Thyroid gland (tissue), 4 donors: ENCODE data around the gene ZNF408.

Experiments
- POLR2A ChIP-seq, 2 donors: fragments of 450-650 bp; IDR thresholded peaks; one replicate each; pipeline ENCODE4 v1.6.1; 2017; ENCODE audit warnings: antibody characterized with exemption in 2 of 2, mild to moderate bottlenecking in 2 of 2, moderate library complexity in 1 of 2
- TF ChIP-seq, protein P1 (sequence below), 6 experiments: fragments of 200-600 bp in 3 of 6; fragments of 450-650 bp in 3 of 6; sonication (generic) in 3 of 6; IDR thresholded peaks; one replicate each; pipeline ENCODE4 v1.5.1; 2016 to 2019; ENCODE audit warnings: antibody characterized with exemption in 6 of 6, mild to moderate bottlenecking in 2 of 6, inconsistent platforms in 1 of 6, moderate library complexity in 1 of 6

- TF ChIP-seq, protein P1, sequence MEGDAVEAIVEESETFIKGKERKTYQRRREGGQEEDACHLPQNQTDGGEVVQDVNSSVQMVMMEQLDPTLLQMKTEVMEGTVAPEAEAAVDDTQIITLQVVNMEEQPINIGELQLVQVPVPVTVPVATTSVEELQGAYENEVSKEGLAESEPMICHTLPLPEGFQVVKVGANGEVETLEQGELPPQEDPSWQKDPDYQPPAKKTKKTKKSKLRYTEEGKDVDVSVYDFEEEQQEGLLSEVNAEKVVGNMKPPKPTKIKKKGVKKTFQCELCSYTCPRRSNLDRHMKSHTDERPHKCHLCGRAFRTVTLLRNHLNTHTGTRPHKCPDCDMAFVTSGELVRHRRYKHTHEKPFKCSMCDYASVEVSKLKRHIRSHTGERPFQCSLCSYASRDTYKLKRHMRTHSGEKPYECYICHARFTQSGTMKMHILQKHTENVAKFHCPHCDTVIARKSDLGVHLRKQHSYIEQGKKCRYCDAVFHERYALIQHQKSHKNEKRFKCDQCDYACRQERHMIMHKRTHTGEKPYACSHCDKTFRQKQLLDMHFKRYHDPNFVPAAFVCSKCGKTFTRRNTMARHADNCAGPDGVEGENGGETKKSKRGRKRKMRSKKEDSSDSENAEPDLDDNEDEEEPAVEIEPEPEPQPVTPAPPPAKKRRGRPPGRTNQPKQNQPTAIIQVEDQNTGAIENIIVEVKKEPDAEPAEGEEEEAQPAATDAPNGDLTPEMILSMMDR (IDR thresholded peaks at IDR 0.05), result no peak
- TF ChIP-seq POLR2A (IDR thresholded peaks at IDR 0.05), result no peak
Observed at GRCh38 chr11:46673713-46674462, 26.9 kb upstream of the ZNF408 start.
